Naive B cell (primary cell): ENCODE data around the gene CHCT1. TPM values are rescaled to one million over a fixed set of nuclear protein-coding genes. Genes with fewer than 3 reads are reported as not detected.
A peak's percentile ranks its signal among the peaks of the same experiment; 100 is the strongest.
"Not testable (repeated sequence)": the region's sequence is repeated elsewhere in the genome, so short reads cannot be mapped to it uniquely, and the experiment has no call there.

Experiments
- ATAC-seq, 2 donors: fragments of 150-1000 bp; cut with Tn5 transposase; 2 replicates each; pipeline ENCODE4 v1.10.0; 2021; ENCODE audit warnings: low read depth in 2 of 2, mild to moderate bottlenecking in 2 of 2, moderate library complexity in 2 of 2
- DNase-seq: peaks from one replicate; pipeline ENCODE4 v3.0.0; 2022
- H3K27ac Mint-ChIP-seq, 6 donors: one replicate each; pipeline ENCODE4 v1.8.0; 2020 to 2022; ENCODE audit warnings: mild to moderate bottlenecking in 6 of 6, mixed read lengths in 6 of 6, moderate library complexity in 5 of 6, inconsistent platforms in 2 of 6
- H3K27me3 Mint-ChIP-seq, 3 donors: one replicate each; pipeline ENCODE4 v1.8.0; 2021 to 2022; ENCODE audit warnings: mixed read lengths in 3 of 3, mild to moderate bottlenecking in 1 of 3
- H3K36me3 Mint-ChIP-seq, 2 donors: one replicate each; pipeline ENCODE4 v1.8.0; 2020 to 2022; ENCODE audit warnings: mixed read lengths in 2 of 2, inconsistent platforms in 1 of 2, mild to moderate bottlenecking in 1 of 2
- H3K4me1 Mint-ChIP-seq, 3 donors: one replicate each; pipeline ENCODE4 v1.8.0; 2020 to 2022; ENCODE audit warnings: mixed read lengths in 3 of 3, inconsistent platforms in 1 of 3, mild to moderate bottlenecking in 1 of 3, moderate library complexity in 1 of 3
- H3K4me3 Mint-ChIP-seq, 8 donors: one replicate each; pipeline ENCODE4 v1.8.0; 2020 to 2022; ENCODE audit warnings: mild to moderate bottlenecking in 8 of 8, mixed read lengths in 8 of 8, moderate library complexity in 8 of 8, inconsistent platforms in 2 of 8
- H3K9me3 Mint-ChIP-seq, 7 donors: one replicate each; pipeline ENCODE4 v1.8.0; 2020 to 2022; ENCODE audit warnings: mixed read lengths in 7 of 7, mild to moderate bottlenecking in 5 of 7, inconsistent platforms in 2 of 7, moderate library complexity in 1 of 7
- polyA plus RNA-seq, 6 donors: library from polyadenylated mRNA; unstranded; fragments of 300-500 nt; fragmentation: Illumina TruSeq; gene quantifications; one replicate each; pipeline ENCODE4 v1.2.3, GENCODE V29; 2021; ENCODE audit warnings: low read depth in 6 of 6

Gene CHCT1
- polyA plus RNA-seq, result under 1 TPM in 1 of 6 donors, not detected in 5; 0.45 TPM

- no peaks in the 10 kb centered on the region for H3K9me3 Mint-ChIP-seq
- ATAC-seq, result no peak
- H3K27ac Mint-ChIP-seq, result peak within 1 kb of the TSS; percentile 59 to 98 (median 84)
These were observed at the start of gene CHCT1 for GRCh38 chr17:60422162-60422665. CHCT1 (plus strand) TSS chr17:60422489; CDS start chr17:60422593, 104 bp downstream.

GRCh38 chr17:60372790-60373483 is 49.4 kb upstream of the CHCT1 start:
- no peak for DNase-seq
- no peak overlapping the region for H3K4me3 Mint-ChIP-seq

More at GRCh38 chr17:60422162-60422665, at the start of gene CHCT1:
- peaks cover 14 to 20% (median 17%) of the 10 kb centered on the region in 3 donors for H3K4me1 Mint-ChIP-seq
- H3K27me3 Mint-ChIP-seq, result no peaks in the 10 kb centered on the region
- no peak for DNase-seq
- peak within 1 kb of the TSS; percentile 81 to 92 (median 86) for H3K4me3 Mint-ChIP-seq
- no peaks in the 10 kb centered on the region for H3K36me3 Mint-ChIP-seq

GRCh38 chr17:60378187-60378586 is 44.1 kb upstream of the CHCT1 start:
- not testable (repeated sequence) for DNase-seq, H3K4me3 Mint-ChIP-seq, H3K27ac Mint-ChIP-seq, H3K9me3 Mint-ChIP-seq, H3K27me3 Mint-ChIP-seq, H3K36me3 Mint-ChIP-seq, ATAC-seq
- peaks cover 14 to 15% (median 14%) of the 10 kb centered on the region in 3 donors for H3K4me1 Mint-ChIP-seq

More at GRCh38 chr17:60372790-60373483, 49.4 kb upstream of the CHCT1 start:
- no peaks in the 10 kb centered on the region for H3K27me3 Mint-ChIP-seq
- H3K9me3 Mint-ChIP-seq, result no peaks in the 10 kb centered on the region
- peak overlapping the region in 2 of 6 donors; percentile 38 to 57 for H3K27ac Mint-ChIP-seq
- H3K4me1 Mint-ChIP-seq, result peaks cover 15 to 22% (median 17%) of the 10 kb centered on the region in 3 donors
- no peak for ATAC-seq
- no peaks in the 10 kb centered on the region for H3K36me3 Mint-ChIP-seq

GRCh38 chr17:60379461-60379860 is 42.8 kb upstream of the CHCT1 start:
- not testable (repeated sequence) for H3K27me3 Mint-ChIP-seq, H3K4me3 Mint-ChIP-seq, H3K9me3 Mint-ChIP-seq, DNase-seq, ATAC-seq, H3K36me3 Mint-ChIP-seq, H3K27ac Mint-ChIP-seq
- H3K4me1 Mint-ChIP-seq, result peaks cover 23 to 25% (median 23%) of the 10 kb centered on the region in 3 donors

- Mint-ChIP-seq H3K36me3 (peaks cover 0 to 7% of the 10 kb centered on the region in 2 donors), H3K27me3 (no peaks in the 10 kb centered on the region), H3K9me3 (no peaks in the 10 kb centered on the region), H3K27ac (peak overlapping the region in 1 of 6 donors; percentile 60), H3K4me3 (no peak overlapping the region), H3K4me1 (peaks cover 40 to 46% (median 46%) of the 10 kb centered on the region in 3 donors)
- DNase-seq, result no peak
- no peak for ATAC-seq
These were observed 40.3 kb upstream of the CHCT1 start for GRCh38 chr17:60381958-60382357.

GRCh38 chr17:60383379-60383778 is 38.9 kb upstream of the CHCT1 start:
- Mint-ChIP-seq H3K36me3 (peaks cover 0 to 7% of the 10 kb centered on the region in 2 donors), H3K4me3 (no peak overlapping the region), H3K27ac (no peak overlapping the region), H3K4me1 (peaks cover 44 to 52% (median 52%) of the 10 kb centered on the region in 3 donors), H3K9me3 (no peaks in the 10 kb centered on the region), H3K27me3 (no peaks in the 10 kb centered on the region)
- ATAC-seq (no peak), DNase-seq (no peak)

GRCh38 chr17:60384921-60385320 is 37.4 kb upstream of the CHCT1 start:
- H3K4me3 Mint-ChIP-seq, result peak overlapping the region in 1 of 8 donors; percentile 54
- peaks cover 43 to 64% (median 56%) of the 10 kb centered on the region in 3 donors for H3K4me1 Mint-ChIP-seq
- not testable (repeated sequence) for ATAC-seq, DNase-seq, H3K27me3 Mint-ChIP-seq, H3K36me3 Mint-ChIP-seq, H3K9me3 Mint-ChIP-seq
- H3K27ac Mint-ChIP-seq, result peak overlapping the region in 2 of 6 donors; percentile 62 to 69

GRCh38 chr17:60386147-60387058 is 35.9 kb upstream of the CHCT1 start:
- Mint-ChIP-seq H3K27ac (peak overlapping the region in 2 of 6 donors; percentile 40 to 46), H3K4me1 (peaks cover 57 to 75% (median 67%) of the 10 kb centered on the region in 3 donors), H3K36me3 (peaks cover 0 to 7% of the 10 kb centered on the region in 2 donors), H3K4me3 (peak overlapping the region in 3 of 8 donors; percentile 25 to 47 (median 26)), H3K27me3 (no peaks in the 10 kb centered on the region), H3K9me3 (no peaks in the 10 kb centered on the region)
- DNase-seq, result no peak
- no peak for ATAC-seq

- DNase-seq (no peak), ATAC-seq (no peak)
- peaks cover 0 to 7% of the 10 kb centered on the region in 2 donors for H3K36me3 Mint-ChIP-seq
- no peaks in the 10 kb centered on the region for H3K9me3 Mint-ChIP-seq
- H3K4me1 Mint-ChIP-seq, result peaks cover 52 to 70% (median 64%) of the 10 kb centered on the region in 3 donors
- no peak overlapping the region for H3K27ac Mint-ChIP-seq
- H3K4me3 Mint-ChIP-seq, result no peak overlapping the region
- H3K27me3 Mint-ChIP-seq, result no peaks in the 10 kb centered on the region
These were observed 34.6 kb upstream of the CHCT1 start for GRCh38 chr17:60387666-60388065.

GRCh38 chr17:60388742-60389141 is 33.5 kb upstream of the CHCT1 start:
- Mint-ChIP-seq H3K4me1 (peaks cover 50 to 70% (median 69%) of the 10 kb centered on the region in 3 donors), H3K27ac (peak overlapping the region in 1 of 6 donors; percentile 52), H3K36me3 (no peaks in the 10 kb centered on the region), H3K27me3 (no peaks in the 10 kb centered on the region), H3K4me3 (peak overlapping the region in 1 of 8 donors; percentile 39), H3K9me3 (no peaks in the 10 kb centered on the region)
- DNase-seq (no peak), ATAC-seq (no peak)

- Mint-ChIP-seq H3K27ac (peak overlapping the region in 1 of 6 donors; percentile 51), H3K27me3 (no peaks in the 10 kb centered on the region), H3K4me3 (peak overlapping the region; percentile 35 to 98 (median 92)), H3K4me1 (peaks cover 46 to 65% (median 64%) of the 10 kb centered on the region in 3 donors), H3K9me3 (no peaks in the 10 kb centered on the region), H3K36me3 (no peaks in the 10 kb centered on the region)
- DNase-seq, result no peak
- no peak for ATAC-seq
These were observed 32.1 kb upstream of the CHCT1 start for GRCh38 chr17:60390186-60390585.

- Mint-ChIP-seq H3K4me1 (peaks cover 46 to 65% (median 63%) of the 10 kb centered on the region in 3 donors), H3K27me3 (no peaks in the 10 kb centered on the region), H3K27ac (peak overlapping the region; percentile 95 to 99 (median 98)), H3K9me3 (no peaks in the 10 kb centered on the region), H3K4me3 (peak overlapping the region; percentile 84 to 98 (median 96)), H3K36me3 (no peaks in the 10 kb centered on the region)
- DNase-seq, result no peak
- ATAC-seq, result no peak
These were observed 31.3 kb upstream of the CHCT1 start for GRCh38 chr17:60390925-60391470.
